Measurements from ENCODE around the gene INF2.

GRCh38 chr14:104758981-104759969, 69.9 kb downstream of the INF2 start:
- TF ChIP-seq TAF1 (IDR thresholded peaks at IDR 0.05; ENCODE audit: low read depth, low read length), result no peak
- TF ChIP-seq POLR2A (IDR thresholded peaks at IDR 0.05; ENCODE audit: low read depth, low read length), result no peak
- no peak for TF ChIP-seq POU2F2 (IDR thresholded peaks at IDR 0.05; ENCODE audit: low read depth, low read length)
- no peak for TF ChIP-seq POLR2AphosphoS5 (IDR thresholded peaks at IDR 0.05; ENCODE audit: low read depth, low read length)
